Osteocyte (in vitro differentiated cells): ENCODE results near the gene OSBPL10. TPM values are rescaled to one million over a fixed set of nuclear protein-coding genes. Genes with fewer than 3 reads are reported as not detected.
"Not testable (repeated sequence)": the region's sequence is repeated elsewhere in the genome, so short reads cannot be mapped to it uniquely, and the experiment has no call there.

ENCODE experiments used
- DNase-seq: peaks from one replicate; pipeline ENCODE4 v3.0.0; 2021; ENCODE audit warnings: mixed read lengths; ENCODE audit not compliant: unreplicated experiment; ENCODE audit errors: extremely low spot score
- H3K27ac Mint-ChIP-seq: one replicate; pipeline ENCODE4 v1.8.0; 2021; ENCODE audit warnings: mild to moderate bottlenecking, mixed read lengths; ENCODE audit not compliant: unreplicated experiment
- H3K27me3 Mint-ChIP-seq: one replicate; pipeline ENCODE4 v1.8.0; 2021; ENCODE audit warnings: mixed read lengths; ENCODE audit not compliant: unreplicated experiment
- H3K36me3 Mint-ChIP-seq: one replicate; pipeline ENCODE4 v1.8.0; 2021; ENCODE audit warnings: mixed read lengths; ENCODE audit not compliant: unreplicated experiment
- H3K4me1 Mint-ChIP-seq: one replicate; pipeline ENCODE4 v1.8.0; 2021; ENCODE audit warnings: mixed read lengths; ENCODE audit not compliant: unreplicated experiment
- H3K4me3 Mint-ChIP-seq: one replicate; pipeline ENCODE4 v1.8.0; 2021; ENCODE audit warnings: mild to moderate bottlenecking, moderate library complexity, mixed read lengths; ENCODE audit not compliant: unreplicated experiment
- H3K9me3 Mint-ChIP-seq: one replicate; pipeline ENCODE4 v1.8.0; 2021; ENCODE audit warnings: mixed read lengths; ENCODE audit not compliant: unreplicated experiment
- CTCF ChIP-seq: fragments of 200-600 bp; sonication (generic); IDR thresholded peaks from 2 replicates; pipeline ENCODE4 v1.5.0; 2021; ENCODE audit warnings: antibody characterized with exemption, mild to moderate bottlenecking, moderate library complexity
- total RNA-seq: library from RNA; stranded (reverse); gene quantifications from 2 replicates; pipeline ENCODE4 v1.2.1, GENCODE V29; 2021

The OSBPL10 gene
- total RNA-seq, 1 donor from 2014 or later: 21.7 TPM

GRCh38 chr3:31693346-31693745 lies 287.7 kb downstream of the OSBPL10 start:
- H3K4me3 Mint-ChIP-seq: no peak overlapping the region
- TF ChIP-seq CTCF: no peak
- no peak overlapping the region for H3K27ac Mint-ChIP-seq
- H3K9me3 Mint-ChIP-seq: peaks cover 5% of the 10 kb centered on the region
- peaks cover 7% of the 10 kb centered on the region for H3K4me1 Mint-ChIP-seq
- H3K36me3 Mint-ChIP-seq: peaks cover 13% of the 10 kb centered on the region
- H3K27me3 Mint-ChIP-seq: no peaks in the 10 kb centered on the region
- DNase-seq: no peak

DNA sequence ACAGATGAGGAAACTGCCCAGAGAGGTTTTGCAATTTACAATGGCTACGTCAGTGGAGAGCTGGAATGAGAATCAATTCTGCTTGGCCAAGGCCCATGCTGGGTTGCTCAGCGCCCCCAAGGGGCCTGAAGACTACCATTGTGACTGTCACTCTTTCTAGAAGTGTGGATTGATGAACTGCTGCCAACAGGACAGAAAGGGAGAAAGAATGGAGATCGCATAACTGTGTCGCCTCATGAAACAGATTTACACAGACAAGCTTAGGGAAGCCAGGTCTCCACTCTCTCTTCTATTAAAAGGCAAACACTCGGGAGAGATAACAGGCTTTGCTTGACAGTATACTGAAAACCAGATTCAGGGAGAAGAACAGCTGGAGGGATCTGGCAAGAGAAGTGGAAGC lies 288.3 kb downstream of the OSBPL10 start:
- no peak overlapping the region for H3K27ac Mint-ChIP-seq
- H3K9me3 Mint-ChIP-seq: peaks cover 5% of the 10 kb centered on the region
- H3K27me3 Mint-ChIP-seq: no peaks in the 10 kb centered on the region
- no peak for TF ChIP-seq CTCF
- H3K4me3 Mint-ChIP-seq: no peak overlapping the region
- no peak for DNase-seq
- peaks cover 13% of the 10 kb centered on the region for H3K36me3 Mint-ChIP-seq
- peaks cover 7% of the 10 kb centered on the region for H3K4me1 Mint-ChIP-seq

DNA sequence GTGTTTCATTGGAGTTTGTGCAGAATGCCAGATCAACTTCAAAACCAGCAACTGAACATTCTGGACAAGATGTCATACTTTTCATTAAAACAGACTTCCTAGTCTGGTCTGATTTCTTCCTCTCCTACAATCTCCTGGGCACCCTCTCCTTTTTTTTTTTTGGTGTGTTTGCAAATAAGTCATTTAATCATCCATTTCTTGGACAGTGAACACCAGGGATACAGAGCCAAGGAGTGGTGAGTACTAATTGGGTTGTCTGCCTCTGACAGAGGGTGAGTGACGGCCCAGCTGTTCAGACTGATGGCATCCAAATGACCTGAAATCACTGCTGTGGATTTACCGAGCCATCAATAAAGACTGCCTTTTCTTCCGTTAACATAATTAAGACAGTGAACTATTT lies 290.3 kb downstream of the OSBPL10 start:
- Mint-ChIP-seq H3K36me3 (peaks cover 13% of the 10 kb centered on the region), H3K9me3 (peaks cover 5% of the 10 kb centered on the region), H3K4me3 (no peak overlapping the region), H3K27me3 (no peaks in the 10 kb centered on the region), H3K27ac (no peak overlapping the region), H3K4me1 (peaks cover 7% of the 10 kb centered on the region)
- no peak for DNase-seq
- no peak for TF ChIP-seq CTCF

- H3K36me3 Mint-ChIP-seq: peaks cover 13% of the 10 kb centered on the region
- H3K27ac Mint-ChIP-seq, H3K27me3 Mint-ChIP-seq, H3K4me3 Mint-ChIP-seq, DNase-seq, H3K9me3 Mint-ChIP-seq, H3K4me1 Mint-ChIP-seq: not testable (repeated sequence)
Observed at GRCh38 chr3:31689523-31689922, 291.5 kb downstream of the OSBPL10 start.

DNA sequence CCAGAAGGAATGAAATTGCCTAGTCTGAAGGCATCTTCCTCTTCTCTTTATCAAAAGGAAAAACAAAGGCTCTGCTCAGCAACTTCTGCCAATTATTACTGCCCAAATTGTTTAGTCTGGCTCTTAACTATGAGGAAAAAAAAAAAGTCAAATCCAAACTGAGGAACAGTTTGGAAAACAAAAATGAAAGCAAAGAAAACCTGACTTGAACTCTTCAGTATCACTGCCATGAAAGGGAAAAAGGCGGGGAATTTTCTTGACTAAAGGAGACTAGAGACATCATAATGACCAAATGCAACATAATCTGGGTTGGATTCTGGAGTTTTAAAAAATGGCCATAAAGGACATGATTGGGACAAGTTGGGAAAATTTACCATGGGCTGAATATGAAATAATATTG lies 292.1 kb downstream of the OSBPL10 start:
- no peak for DNase-seq
- Mint-ChIP-seq H3K4me1 (peaks cover 7% of the 10 kb centered on the region), H3K27ac (no peak overlapping the region), H3K36me3 (peaks cover 19% of the 10 kb centered on the region), H3K27me3 (no peaks in the 10 kb centered on the region), H3K4me3 (no peak overlapping the region), H3K9me3 (peaks cover 5% of the 10 kb centered on the region)
- no peak for TF ChIP-seq CTCF
